ENCODE measurements around the gene ROBO1. TPM values are rescaled to one million over a fixed set of nuclear protein-coding genes. Genes with fewer than 3 reads are reported as not detected.

ROBO1 gene
- total RNA-seq, 1 experiment from 2014 or later = 32.2 TPM

DNA sequence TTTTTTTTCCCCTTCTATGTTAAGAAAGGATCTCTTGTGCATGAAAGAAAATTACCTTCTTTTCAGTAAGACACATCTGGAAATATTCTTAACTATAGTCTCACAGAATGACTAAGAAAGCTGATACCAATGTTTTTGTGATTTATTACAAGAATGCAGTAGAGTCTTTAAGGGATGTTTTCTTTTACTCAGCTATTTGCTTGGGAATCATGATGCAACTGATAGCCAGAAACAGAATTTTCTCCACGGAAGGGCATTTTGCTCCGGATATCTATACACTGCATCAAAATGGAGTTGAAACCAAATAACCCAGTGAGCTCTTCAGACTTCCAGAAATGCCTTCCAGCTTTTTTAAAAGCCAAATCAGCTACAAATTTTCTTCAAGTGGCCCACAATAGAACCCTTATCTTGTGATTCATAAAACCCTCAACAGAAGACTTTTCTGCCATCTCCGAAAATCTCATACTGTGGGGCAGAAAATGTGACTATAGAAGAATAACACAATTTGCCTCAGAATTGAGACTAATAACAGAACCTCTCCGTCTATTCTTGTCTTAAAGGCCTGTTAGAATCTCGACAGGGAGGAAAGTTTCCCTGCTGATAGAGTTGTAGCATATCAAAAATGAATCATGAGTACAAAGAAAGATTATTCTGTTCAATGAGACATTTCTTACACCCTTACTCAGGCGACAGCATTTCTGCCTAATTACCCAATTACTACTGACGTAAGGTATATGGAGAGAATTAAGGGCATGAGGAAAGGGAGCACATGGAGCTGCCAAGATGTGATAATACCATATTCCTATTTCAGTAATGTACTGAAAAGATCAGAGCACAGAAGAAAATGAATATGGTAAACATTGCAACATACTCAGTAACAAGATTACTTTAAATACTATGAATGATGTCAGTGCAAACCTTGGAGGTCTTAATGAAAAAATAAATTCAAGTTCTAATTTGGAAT lies 900.1 kb downstream of the ROBO1 start:
- H3K27me3 Mint-ChIP-seq (ENCODE audit: insufficient read depth, unreplicated experiment) = no peaks in the 10 kb centered on the region
- TF ChIP-seq, protein P1, sequence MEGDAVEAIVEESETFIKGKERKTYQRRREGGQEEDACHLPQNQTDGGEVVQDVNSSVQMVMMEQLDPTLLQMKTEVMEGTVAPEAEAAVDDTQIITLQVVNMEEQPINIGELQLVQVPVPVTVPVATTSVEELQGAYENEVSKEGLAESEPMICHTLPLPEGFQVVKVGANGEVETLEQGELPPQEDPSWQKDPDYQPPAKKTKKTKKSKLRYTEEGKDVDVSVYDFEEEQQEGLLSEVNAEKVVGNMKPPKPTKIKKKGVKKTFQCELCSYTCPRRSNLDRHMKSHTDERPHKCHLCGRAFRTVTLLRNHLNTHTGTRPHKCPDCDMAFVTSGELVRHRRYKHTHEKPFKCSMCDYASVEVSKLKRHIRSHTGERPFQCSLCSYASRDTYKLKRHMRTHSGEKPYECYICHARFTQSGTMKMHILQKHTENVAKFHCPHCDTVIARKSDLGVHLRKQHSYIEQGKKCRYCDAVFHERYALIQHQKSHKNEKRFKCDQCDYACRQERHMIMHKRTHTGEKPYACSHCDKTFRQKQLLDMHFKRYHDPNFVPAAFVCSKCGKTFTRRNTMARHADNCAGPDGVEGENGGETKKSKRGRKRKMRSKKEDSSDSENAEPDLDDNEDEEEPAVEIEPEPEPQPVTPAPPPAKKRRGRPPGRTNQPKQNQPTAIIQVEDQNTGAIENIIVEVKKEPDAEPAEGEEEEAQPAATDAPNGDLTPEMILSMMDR (IDR thresholded peaks at IDR 0.05; ENCODE audit: unreplicated experiment) = no peak
- H3K36me3 Mint-ChIP-seq (ENCODE audit: insufficient read depth, unreplicated experiment) = no peaks in the 10 kb centered on the region
- DNase-seq (ENCODE audit: unreplicated experiment) = no peak
- no TSS peak for BruUV-seq (replicated peaks)
- no peak overlapping the region for H3K27ac Mint-ChIP-seq (ENCODE audit: low read depth, unreplicated experiment)
- H3K9me3 Mint-ChIP-seq (ENCODE audit: unreplicated experiment) = no peaks in the 10 kb centered on the region
- CTCF ChIA-PET = interaction anchor here (0.8 kb wide), 1 partner anchor 164 kb away, joined by 3 read pairs; no protein-coding TSS in a partner anchor
- no peak overlapping the region for H3K4me3 Mint-ChIP-seq (ENCODE audit: unreplicated experiment)
- peaks cover 6% of the 10 kb centered on the region for H3K4me1 Mint-ChIP-seq (ENCODE audit: insufficient read depth, unreplicated experiment)
- intact Hi-C loops (cut with micrococcal nuclease) = no loop called here
- POLR2A ChIA-PET = interaction anchor here (1.3 kb wide), 1 partner anchor 110 kb away, joined by 3 read pairs; no protein-coding TSS in a partner anchor

DNA sequence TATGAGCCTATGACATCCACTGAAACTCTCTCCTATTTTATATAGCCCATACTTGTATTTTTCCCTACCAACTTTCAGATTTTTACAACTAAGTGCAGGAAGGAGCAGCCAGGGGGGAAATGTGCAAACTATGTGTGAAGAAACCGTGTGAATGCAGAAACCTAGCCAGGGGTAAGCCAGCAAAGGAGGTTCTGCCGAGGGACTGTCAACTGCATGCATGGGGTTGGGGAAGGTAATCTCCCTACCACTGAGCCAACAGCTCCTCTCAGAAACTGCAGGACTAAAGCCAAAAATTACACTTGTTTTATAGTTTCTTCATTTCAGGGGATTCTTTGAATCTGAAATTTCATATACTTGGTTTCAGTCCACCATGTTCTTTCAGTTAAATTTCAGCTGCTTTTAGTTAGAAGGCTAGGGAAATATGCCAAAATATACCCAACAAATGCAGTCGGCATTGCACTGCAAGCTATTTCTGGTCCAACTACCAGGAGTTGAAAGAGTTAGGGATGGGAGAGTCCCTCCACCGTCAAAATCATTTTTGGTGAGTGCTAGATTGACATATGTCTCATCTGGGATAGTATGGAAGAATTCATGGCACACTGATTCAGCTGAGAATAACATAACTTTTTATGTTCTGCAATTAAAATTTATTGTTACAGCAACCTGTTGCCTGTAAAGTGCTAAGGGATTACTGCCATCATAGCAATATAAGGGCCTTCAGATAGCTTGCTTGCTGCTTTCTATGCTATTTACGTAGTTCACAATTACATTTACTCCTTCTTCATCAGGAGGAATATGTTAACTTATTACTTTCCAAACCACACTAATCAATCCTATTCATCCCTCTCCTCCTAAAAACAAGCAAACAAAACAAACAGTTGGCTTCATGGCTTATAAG lies 904.2 kb downstream of the ROBO1 start:
- BruUV-seq (replicated peaks) = no TSS peak
- Mint-ChIP-seq H3K4me3 (ENCODE audit: unreplicated experiment) (no peak overlapping the region), H3K4me1 (ENCODE audit: insufficient read depth, unreplicated experiment) (peaks cover 5% of the 10 kb centered on the region), H3K9me3 (ENCODE audit: unreplicated experiment) (no peaks in the 10 kb centered on the region), H3K36me3 (ENCODE audit: insufficient read depth, unreplicated experiment) (peaks cover 6% of the 10 kb centered on the region), H3K27me3 (ENCODE audit: insufficient read depth, unreplicated experiment) (no peaks in the 10 kb centered on the region), H3K27ac (ENCODE audit: low read depth, unreplicated experiment) (no peak overlapping the region)
- ChIA-PET CTCF (no interaction called here), POLR2A (interaction anchor here (0.7 to 1.0 kb wide), 3 partner anchors 14 to 55 kb away, joined by 3 to 4 read pairs (median 3); no protein-coding TSS in a partner anchor)
- TF ChIP-seq, protein P1 (IDR thresholded peaks at IDR 0.05; ENCODE audit: unreplicated experiment) = no peak
- intact Hi-C loops (cut with micrococcal nuclease) = no loop called here
- DNase-seq (ENCODE audit: unreplicated experiment) = no peak

DNA sequence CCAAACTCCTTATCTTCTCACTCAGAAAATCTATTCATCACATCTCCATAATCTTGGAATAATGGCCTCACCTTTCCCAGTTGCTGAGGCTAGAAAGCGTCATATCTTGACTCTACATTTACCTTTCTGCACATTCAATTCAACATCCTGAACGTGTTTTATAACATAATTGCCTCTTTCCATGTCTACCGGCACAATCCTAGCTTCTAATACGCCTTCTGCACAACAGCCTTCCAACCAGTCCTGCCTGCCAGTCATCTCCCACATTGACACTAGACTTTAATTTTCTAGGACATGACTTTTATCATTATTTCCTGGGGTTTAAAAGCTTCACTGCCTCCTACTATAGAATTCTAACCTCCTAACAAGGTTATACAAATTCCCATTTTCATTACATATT lies 906.6 kb downstream of the ROBO1 start:
- Mint-ChIP-seq H3K36me3 (ENCODE audit: insufficient read depth, unreplicated experiment) (peaks cover 6% of the 10 kb centered on the region), H3K4me3 (ENCODE audit: unreplicated experiment) (no peak overlapping the region), H3K9me3 (ENCODE audit: unreplicated experiment) (no peaks in the 10 kb centered on the region), H3K27ac (ENCODE audit: low read depth, unreplicated experiment) (no peak overlapping the region), H3K27me3 (ENCODE audit: insufficient read depth, unreplicated experiment) (no peaks in the 10 kb centered on the region), H3K4me1 (ENCODE audit: insufficient read depth, unreplicated experiment) (peaks cover 5% of the 10 kb centered on the region)
- ChIA-PET POLR2A (interaction anchor here (0.6 to 1.3 kb wide), 3 partner anchors 30 to 55 kb away, joined by 3 to 4 read pairs (median 3); no protein-coding TSS in a partner anchor), CTCF (interaction anchor here (1.9 kb wide), 1 partner anchor 10 kb away, joined by 5 read pairs; no protein-coding TSS in a partner anchor)
- intact Hi-C loops (cut with micrococcal nuclease) = no loop called here
- no TSS peak for BruUV-seq (replicated peaks)
- TF ChIP-seq, protein P1 (IDR thresholded peaks at IDR 0.05; ENCODE audit: unreplicated experiment) = no peak
- DNase-seq (ENCODE audit: unreplicated experiment) = no peak

Measured in MCF 10A (cell line).